Uterus (tissue), 4 donors: Measurements from ENCODE around the gene PRKN. TPM values are rescaled to one million over a fixed set of nuclear protein-coding genes. Genes with fewer than 3 reads are reported as not detected.

Experiments used
- DNase-seq, 2 donors: peaks; one replicate each; pipeline ENCODE4 v3.0.0-alpha.2; 2019 to 2020
- H3K27ac ChIP-seq, 2 donors: fragments of 200-600 bp; sonication (generic); 1 replicate in 1 of 2; 2 replicates in 1 of 2; pipeline ENCODE4 v1.5.1; 2016 to 2018
- H3K27me3 ChIP-seq, 2 donors: fragments of 200-600 bp; sonication (generic); one replicate each; pipeline ENCODE4 v1.5.1; 2018 to 2019; ENCODE audit warnings: control low read depth in 1 of 2
- H3K36me3 ChIP-seq, 2 donors: fragments of 200-600 bp; sonication (generic); one replicate each; pipeline ENCODE4 v1.5.1; 2019; ENCODE audit warnings: control low read depth in 1 of 2
- H3K4me1 ChIP-seq, 2 donors: fragments of 200-600 bp; sonication (generic); one replicate each; pipeline ENCODE4 v1.5.1; 2018 to 2019; ENCODE audit warnings: control low read depth in 1 of 2
- H3K4me3 ChIP-seq, 2 donors: fragments of 200-600 bp; sonication (generic); 1 replicate in 1 of 2; 2 replicates in 1 of 2; pipeline ENCODE4 v1.5.1; 2018 to 2019; ENCODE audit warnings: mild to moderate bottlenecking in 1 of 2
- H3K9me3 ChIP-seq, 2 donors: fragments of 200-600 bp; sonication (generic); one replicate each; pipeline ENCODE4 v1.5.1; 2019; ENCODE audit warnings: control low read depth in 1 of 2
- CTCF ChIP-seq, 4 experiments: fragments of 200-600 bp in 2 of 4; fragments of 450-650 bp in 2 of 4; sonication (generic) in 2 of 4; IDR thresholded peaks; one replicate each; pipeline ENCODE4 v1.5.1; 2016 to 2019; ENCODE audit warnings: antibody characterized with exemption in 4 of 4, mild to moderate bottlenecking in 2 of 4, moderate library complexity in 1 of 4
- POLR2A ChIP-seq, 2 donors: fragments of 450-650 bp; IDR thresholded peaks; one replicate each; pipeline ENCODE4 v1.6.1; 2016; ENCODE audit warnings: antibody characterized with exemption in 2 of 2, mild to moderate bottlenecking in 1 of 2, moderate library complexity in 1 of 2
- intact Hi-C: fragments of 100-400 bp; cut with DNase I; formaldehyde crosslinking; loops from one replicate; pipeline ENCODE4 v1.15.1; 2023; ENCODE audit warnings: low total_unique reads
- total RNA-seq, 4 donors: library from RNA; depleted of rRNA in 3 of 4; stranded (reverse); fragments of >200 nt in 3 of 4; gene quantifications; one replicate each; pipeline versions ENCODE4 v1.1.0 to v1.2.4, GENCODE V29; 2014 to 2023
- donor health status: DM: yes; HTN: yes; CAD: no.

The PRKN gene
- total RNA-seq, 4 donors from 2014 or later = 10.2 to 21.3 (median 13.1) TPM

DNA sequence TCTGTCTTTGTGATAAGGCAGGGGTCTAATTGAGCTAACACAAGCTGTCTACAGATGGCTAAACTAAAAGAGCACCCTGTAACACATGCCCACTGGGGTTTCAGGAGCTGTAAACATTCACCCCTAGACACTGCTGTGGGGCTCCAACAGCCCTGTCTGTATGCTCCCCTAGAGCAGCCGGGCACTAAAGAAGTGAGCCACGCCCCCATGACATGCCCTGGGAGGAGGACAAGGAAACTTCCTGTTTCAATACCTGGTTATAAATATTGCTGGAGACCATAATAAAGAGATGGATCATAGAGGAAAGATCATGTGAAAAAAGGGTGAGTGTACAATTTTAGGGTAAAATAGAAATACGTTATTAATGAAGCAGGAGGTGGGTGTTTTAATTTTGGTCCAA is 786.0 kb downstream of the PRKN start:
- no peaks in the 10 kb centered on the region for H3K36me3 ChIP-seq
- no peak overlapping the region for H3K4me3 ChIP-seq
- DNase-seq = no peak
- H3K27me3 ChIP-seq = no peaks in the 10 kb centered on the region
- H3K27ac ChIP-seq = no peak overlapping the region
- TF ChIP-seq POLR2A (IDR thresholded peaks at IDR 0.05) (no peak), CTCF (IDR thresholded peaks at IDR 0.05) (no peak)
- no peaks in the 10 kb centered on the region for H3K9me3 ChIP-seq
- intact Hi-C loops = no loop called here
- H3K4me1 ChIP-seq = no peaks in the 10 kb centered on the region

DNA sequence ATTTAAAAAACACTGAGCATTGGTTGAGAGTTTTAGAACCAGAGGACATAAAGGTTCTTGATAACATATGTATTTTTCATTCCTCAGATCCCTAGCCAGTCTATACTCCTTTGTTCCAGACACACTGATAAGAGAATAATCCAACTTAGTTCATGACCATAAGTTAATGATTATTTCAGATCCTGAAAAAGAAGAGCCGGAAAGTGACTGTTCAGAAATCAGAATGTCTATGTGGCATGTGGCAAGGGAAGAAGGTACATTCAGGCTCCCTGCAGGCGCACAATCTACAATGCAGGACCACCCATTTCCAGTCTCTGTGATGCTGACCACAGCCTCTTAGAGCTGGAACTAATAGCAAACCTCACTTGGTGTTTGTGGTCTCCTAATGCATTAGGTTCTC is 787.0 kb downstream of the PRKN start:
- TF ChIP-seq POLR2A (IDR thresholded peaks at IDR 0.05) (no peak), CTCF (IDR thresholded peaks at IDR 0.05) (no peak)
- Histone ChIP-seq H3K36me3 (no peaks in the 10 kb centered on the region), H3K27me3 (no peaks in the 10 kb centered on the region), H3K4me1 (no peaks in the 10 kb centered on the region), H3K4me3 (no peak overlapping the region), H3K27ac (no peak overlapping the region), H3K9me3 (no peaks in the 10 kb centered on the region)
- intact Hi-C loops = no loop called here
- no peak for DNase-seq

- no peak for DNase-seq
- Histone ChIP-seq H3K27me3 (no peaks in the 10 kb centered on the region), H3K4me1 (no peaks in the 10 kb centered on the region), H3K9me3 (no peaks in the 10 kb centered on the region), H3K36me3 (no peaks in the 10 kb centered on the region), H3K4me3 (no peak overlapping the region), H3K27ac (no peak overlapping the region)
- TF ChIP-seq POLR2A (IDR thresholded peaks at IDR 0.05) = no peak
- no peak for TF ChIP-seq CTCF (IDR thresholded peaks at IDR 0.05)
- intact Hi-C loops = no loop called here
Measured at GRCh38 chr6:161926324-161926723, 801.2 kb downstream of the PRKN start.

GRCh38 chr6:161924516-161925116 is 803.0 kb downstream of the PRKN start:
- intact Hi-C loops = no loop called here

More at GRCh38 chr6:161924516-161925116, 803.0 kb downstream of the PRKN start:
- no peaks in the 10 kb centered on the region for H3K9me3 ChIP-seq
- TF ChIP-seq POLR2A (IDR thresholded peaks at IDR 0.05) (no peak), CTCF (IDR thresholded peaks at IDR 0.05) (no peak)
- no peak overlapping the region for H3K27ac ChIP-seq
- H3K27me3 ChIP-seq = no peaks in the 10 kb centered on the region
- no peak for DNase-seq
- H3K4me1 ChIP-seq = no peaks in the 10 kb centered on the region
- H3K4me3 ChIP-seq = no peak overlapping the region
- no peaks in the 10 kb centered on the region for H3K36me3 ChIP-seq
